ENCODE data around the gene PRIMA1. TPM values are rescaled to one million over a fixed set of nuclear protein-coding genes. Genes with fewer than 3 reads are reported as not detected.

The PRIMA1 gene
- polyA plus RNA-seq, 5 donors, result 0.37 to 1.8 (median 0.91) TPM

GRCh38 chr14:93712838-93713724 is 75.2 kb downstream of the PRIMA1 start:
- DNase-seq, result no peak

- DNase-seq, result no peak
These were observed 76.0 kb downstream of the PRIMA1 start for GRCh38 chr14:93712079-93712837.

GRCh38 chr14:93709249-93709648 is 79.0 kb downstream of the PRIMA1 start:
- no peak for DNase-seq

- no peak for DNase-seq
These were observed 79.5 kb downstream of the PRIMA1 start for GRCh38 chr14:93708800-93709199.

- DNase-seq, result no peak
These were observed 80.0 kb downstream of the PRIMA1 start for GRCh38 chr14:93708311-93708734.

- no peak for DNase-seq
These were observed 80.8 kb downstream of the PRIMA1 start for GRCh38 chr14:93707475-93707874.

GRCh38 chr14:93706360-93706955 is 81.8 kb downstream of the PRIMA1 start:
- no peak for DNase-seq

GRCh38 chr14:93705513-93706156 is 82.7 kb downstream of the PRIMA1 start:
- no peak for DNase-seq

- no peak for DNase-seq
These were observed 84.3 kb downstream of the PRIMA1 start for GRCh38 chr14:93703941-93704340.

- no peak for DNase-seq
These were observed 85.3 kb downstream of the PRIMA1 start for GRCh38 chr14:93702946-93703345.

- DNase-seq, result no peak
These were observed 86.7 kb downstream of the PRIMA1 start for GRCh38 chr14:93701562-93701961.

GRCh38 chr14:93700928-93701327 is 87.4 kb downstream of the PRIMA1 start:
- DNase-seq, result no peak

GRCh38 chr14:93693914-93694313 is 94.4 kb downstream of the PRIMA1 start:
- no peak for DNase-seq

GRCh38 chr14:93691042-93691780 is 97.1 kb downstream of the PRIMA1 start:
- DNase-seq, result no peak

- no peak for DNase-seq
These were observed 98.1 kb downstream of the PRIMA1 start for GRCh38 chr14:93690146-93690545.

GRCh38 chr14:93688820-93689219 is 99.5 kb downstream of the PRIMA1 start:
- no peak for DNase-seq

GRCh38 chr14:93688239-93688666 is 100.0 kb downstream of the PRIMA1 start:
- no peak for DNase-seq

- DNase-seq, result no peak
These were observed 102.0 kb downstream of the PRIMA1 start for GRCh38 chr14:93686268-93686667.

GRCh38 chr14:93685121-93685895 is 103.0 kb downstream of the PRIMA1 start:
- DNase-seq, result no peak

GRCh38 chr14:93683226-93683625 is 105.1 kb downstream of the PRIMA1 start:
- DNase-seq, result no peak
